Left cardiac atrium (tissue), 4 donors: ENCODE results near the gene RIMS1. TPM values are rescaled to one million over a fixed set of nuclear protein-coding genes. Genes with fewer than 3 reads are reported as not detected.
A peak's percentile ranks its signal among the peaks of the same experiment; 100 is the strongest.

Source experiments
- ATAC-seq, 2 donors: fragments of 200-7000 bp; cut with Tn5 transposase; one replicate each; pipeline ENCODE4 v1.9.1; 2020; ENCODE audit warnings: mild to moderate bottlenecking in 2 of 2, moderate library complexity in 2 of 2
- DNase-seq: peaks from one replicate; pipeline ENCODE4 v3.0.0-alpha.2; 2020
- intact Hi-C, 2 donors: fragments of 100-400 bp; cut with DNase I; formaldehyde crosslinking; loops; one replicate each; pipeline versions ENCODE4 v1.14.1 to v1.15.1; 2022 to 2023
- total RNA-seq, 2 donors: library from RNA; stranded (reverse); fragmentation: NEBNext Ultra II Directional; extraction: Animal tissue kit (Norgen Biotek cat#: 25700); gene quantifications; one replicate each; pipeline ENCODE4 v1.2.1, GENCODE V29; 2021
- donor health status: DM: no; HTN: yes; CAD: no.
- donor health status: DM: no; HTN: yes; CAD: no; lungs with severe emphysema.
- donor health status: DM: yes; HTN: yes; CAD: no.
- donor health status: Dilated cardiomyopathy.

The RIMS1 gene
- total RNA-seq, 2 donors from 2014 or later = 0.80 to 1.1 TPM

- ATAC-seq (no peak), DNase-seq (no peak)
- intact Hi-C loops = no loop called here
These were observed 178.1 kb downstream of the RIMS1 start for GRCh38 chr6:72064399-72064975.

- DNase-seq (no peak), ATAC-seq (no peak)
- intact Hi-C loops = no loop called here
These were observed 191.7 kb downstream of the RIMS1 start for GRCh38 chr6:72078096-72078495.

- intact Hi-C loops = loop anchor here (10.0 kb wide), 2 partner anchors 546 to 706 kb away; no protein-coding TSS in a partner anchor
- DNase-seq = no peak
- ATAC-seq = no peak
These were observed 194.1 kb downstream of the RIMS1 start for GRCh38 chr6:72080260-72080941.

- DNase-seq = no peak
- intact Hi-C loops = loop anchor here (10.0 kb wide), 2 partner anchors 547 to 707 kb away; no protein-coding TSS in a partner anchor
- ATAC-seq = no peak
These were observed 195.5 kb downstream of the RIMS1 start for GRCh38 chr6:72081871-72082270.

GRCh38 chr6:72083976-72084375 is 197.6 kb downstream of the RIMS1 start:
- no peak for DNase-seq
- no peak for ATAC-seq
- intact Hi-C loops = loop anchor here (2.0 to 10.0 kb wide), 3 partner anchors 549 to 709 kb away; no protein-coding TSS in a partner anchor

- ATAC-seq (no peak), DNase-seq (no peak)
- intact Hi-C loops = loop anchor here (2.0 to 10.0 kb wide), 3 partner anchors 550 to 710 kb away; no protein-coding TSS in a partner anchor
These were observed 198.7 kb downstream of the RIMS1 start for GRCh38 chr6:72084992-72085569.

GRCh38 chr6:72094506-72094905 is 208.2 kb downstream of the RIMS1 start:
- DNase-seq (no peak), ATAC-seq (no peak)
- intact Hi-C loops = no loop called here

GRCh38 chr6:72102561-72102960 is 216.2 kb downstream of the RIMS1 start:
- DNase-seq (no peak), ATAC-seq (no peak)
- intact Hi-C loops = no loop called here

- DNase-seq (no peak), ATAC-seq (no peak)
These were observed 225.3 kb downstream of the RIMS1 start for GRCh38 chr6:72111611-72112010.

GRCh38 chr6:72130327-72130726 is 244.0 kb downstream of the RIMS1 start:
- ATAC-seq = no peak
- no peak for DNase-seq
- intact Hi-C loops = no loop called here

More at GRCh38 chr6:72111611-72112010, 225.3 kb downstream of the RIMS1 start:
- intact Hi-C loops = no loop called here

GRCh38 chr6:72132427-72132826 is 246.1 kb downstream of the RIMS1 start:
- intact Hi-C loops = no loop called here
- no peak for DNase-seq
- ATAC-seq = no peak

GRCh38 chr6:72132851-72133250 is 246.5 kb downstream of the RIMS1 start:
- ATAC-seq (no peak), DNase-seq (no peak)
- intact Hi-C loops = no loop called here

GRCh38 chr6:72133324-72133723 is 247.0 kb downstream of the RIMS1 start:
- no peak for ATAC-seq
- intact Hi-C loops = no loop called here
- DNase-seq = no peak

- DNase-seq (no peak), ATAC-seq (no peak)
- intact Hi-C loops = no loop called here
These were observed 254.4 kb downstream of the RIMS1 start for GRCh38 chr6:72140795-72141194.

GRCh38 chr6:72149715-72150114 is 263.4 kb downstream of the RIMS1 start:
- DNase-seq = no peak
- ATAC-seq = no peak
- intact Hi-C loops = no loop called here

GRCh38 chr6:72151742-72152141 is 265.4 kb downstream of the RIMS1 start:
- intact Hi-C loops = no loop called here
- ATAC-seq = no peak
- DNase-seq = no peak

- DNase-seq (no peak), ATAC-seq (no peak)
- intact Hi-C loops = no loop called here
These were observed 289.6 kb downstream of the RIMS1 start for GRCh38 chr6:72175916-72176315.

- DNase-seq (peak; percentile 22), ATAC-seq (peak; percentile 71 to 95)
- intact Hi-C loops = no loop called here
These were observed 296.2 kb downstream of the RIMS1 start for GRCh38 chr6:72182337-72183246.

GRCh38 chr6:72203983-72204382 is 317.6 kb downstream of the RIMS1 start:
- ATAC-seq (no peak), DNase-seq (no peak)
- intact Hi-C loops = no loop called here

- intact Hi-C loops = no loop called here
- ATAC-seq (no peak), DNase-seq (no peak)
These were observed 319.1 kb downstream of the RIMS1 start for GRCh38 chr6:72205500-72205899.
